Fibroblast of skin of right biceps (primary cell): ENCODE data around the gene AKT1S1.

Experiments
- DNase-seq: peaks from one replicate; pipeline ENCODE4 v3.0.0-alpha.2; 2013

The AKT1S1 gene

GRCh38 chr19:49852631-49853126, 24.5 kb downstream of the AKT1S1 start:
- no peak for DNase-seq

- peak; percentile 58 for DNase-seq
Observed at GRCh38 chr19:49851456-49852259, 25.5 kb downstream of the AKT1S1 start.

DNA sequence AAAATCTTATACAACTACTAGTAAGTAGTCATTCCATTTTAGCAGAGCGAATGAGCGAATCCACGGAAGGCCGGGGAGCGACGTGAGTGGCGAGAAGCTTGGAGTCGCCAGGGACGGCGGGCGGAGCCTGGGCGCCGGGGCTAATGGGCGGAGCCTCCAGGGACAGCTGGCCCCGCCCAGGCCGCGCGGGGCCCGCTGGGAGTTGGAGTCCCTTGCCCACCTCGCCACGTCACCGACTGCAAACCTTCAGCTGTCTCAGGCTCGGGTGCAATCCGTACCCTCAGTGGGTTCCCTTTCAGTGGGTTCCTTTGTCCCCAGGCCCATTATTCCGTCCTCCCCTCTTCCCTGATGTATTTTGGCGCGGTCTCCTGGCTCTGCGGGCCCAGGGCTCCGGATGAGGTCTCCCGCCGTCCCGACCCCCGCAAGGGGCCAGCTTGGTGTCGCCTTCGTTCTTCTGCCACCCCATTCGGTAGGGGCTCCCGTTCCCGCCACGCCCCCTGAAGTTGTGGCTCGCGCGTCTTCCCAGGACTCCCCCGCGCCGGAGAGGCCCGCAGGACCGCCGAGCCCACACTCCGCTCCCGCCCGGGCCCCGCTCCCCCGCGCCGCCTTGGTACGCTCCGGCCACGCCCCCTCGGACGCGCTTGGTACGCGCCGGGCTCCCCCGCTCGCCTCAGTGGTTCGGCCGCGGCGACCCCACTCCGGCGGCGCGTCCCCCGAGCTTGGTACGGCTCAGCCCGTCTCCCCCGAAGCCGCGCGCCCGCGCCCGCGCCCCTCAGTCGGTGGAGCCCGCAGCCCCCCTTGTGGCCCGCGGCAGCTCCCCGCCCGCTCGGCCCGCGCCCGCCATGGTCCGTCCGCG, 26.4 kb downstream of the AKT1S1 start, which contains the start of gene PTOV1:
Gene PTOV1, plus strand, starts transcription at position 673 of the 856 bp plus-strand sequence.
- peak; percentile 93 for DNase-seq

DNA sequence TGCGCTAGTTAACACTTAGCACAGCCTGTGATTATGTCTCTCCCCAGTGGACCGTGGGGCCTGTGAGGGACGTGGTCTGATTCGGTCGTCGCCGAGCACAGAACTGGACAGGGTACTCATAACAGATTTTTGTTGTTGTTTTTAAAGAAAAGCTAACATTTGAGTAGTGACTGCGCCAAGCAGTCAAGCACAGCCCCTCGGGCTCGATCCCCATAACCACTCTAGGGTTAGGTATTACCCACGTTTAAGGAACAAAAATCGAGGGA, 27.0 kb downstream of the AKT1S1 start:
- DNase-seq, result no peak

DNA sequence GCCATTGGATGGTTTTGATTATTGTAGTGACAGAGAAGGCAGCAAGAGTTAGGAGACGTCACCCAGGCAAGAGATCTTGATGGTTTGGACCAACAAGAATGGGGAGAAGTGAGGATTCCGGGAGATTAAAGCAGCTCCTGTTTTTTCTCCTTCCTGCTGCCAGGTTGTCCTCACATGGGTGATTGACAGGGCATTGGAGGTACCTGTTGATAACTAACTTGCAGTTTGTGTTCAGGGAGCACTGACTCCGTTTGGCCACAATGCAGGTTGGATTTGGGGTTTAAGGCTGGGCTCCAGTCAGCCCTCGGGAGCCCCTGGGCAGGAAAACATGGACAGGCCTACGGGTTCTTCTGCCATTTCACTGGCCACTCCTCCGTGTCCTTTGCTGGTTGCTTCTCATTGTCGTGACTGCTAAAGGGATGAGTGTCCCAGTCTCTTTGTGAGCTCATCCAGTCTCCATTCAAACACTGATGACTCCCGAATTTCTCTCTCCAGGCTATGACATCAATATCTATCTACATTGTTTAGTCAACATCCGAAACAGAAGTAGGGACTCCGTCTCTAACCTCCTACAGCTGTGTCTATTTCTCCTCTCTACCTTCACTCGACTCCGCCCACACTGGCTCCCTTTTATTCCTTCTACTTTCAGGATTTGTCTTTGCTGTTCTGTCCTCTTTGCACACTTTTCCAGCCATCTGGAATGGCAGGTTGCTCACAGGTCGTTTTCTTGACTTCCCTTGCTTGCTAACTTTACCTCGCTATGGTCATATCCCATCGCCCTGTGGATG, 27.5 kb downstream of the AKT1S1 start:
- no peak for DNase-seq

DNA sequence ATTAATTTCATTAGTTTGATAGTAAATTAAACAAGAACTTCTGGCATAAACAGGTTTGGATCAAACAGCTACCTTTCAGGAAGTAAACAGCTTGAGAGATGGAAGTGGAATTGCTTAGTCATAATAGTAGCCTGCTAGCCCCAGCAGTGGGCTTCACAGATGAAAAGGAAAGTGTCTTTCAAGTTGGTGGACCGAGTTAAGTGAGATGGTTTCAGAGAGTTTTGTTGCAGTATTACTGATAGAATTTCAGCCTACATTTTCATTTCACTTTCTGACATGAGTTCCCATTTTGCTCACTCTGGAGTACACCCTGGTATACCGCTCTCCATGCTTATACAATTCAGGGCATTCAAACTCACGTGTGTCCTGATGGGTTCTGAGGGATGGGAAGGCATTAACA, 28.2 kb downstream of the AKT1S1 start:
- DNase-seq, result no peak

DNA sequence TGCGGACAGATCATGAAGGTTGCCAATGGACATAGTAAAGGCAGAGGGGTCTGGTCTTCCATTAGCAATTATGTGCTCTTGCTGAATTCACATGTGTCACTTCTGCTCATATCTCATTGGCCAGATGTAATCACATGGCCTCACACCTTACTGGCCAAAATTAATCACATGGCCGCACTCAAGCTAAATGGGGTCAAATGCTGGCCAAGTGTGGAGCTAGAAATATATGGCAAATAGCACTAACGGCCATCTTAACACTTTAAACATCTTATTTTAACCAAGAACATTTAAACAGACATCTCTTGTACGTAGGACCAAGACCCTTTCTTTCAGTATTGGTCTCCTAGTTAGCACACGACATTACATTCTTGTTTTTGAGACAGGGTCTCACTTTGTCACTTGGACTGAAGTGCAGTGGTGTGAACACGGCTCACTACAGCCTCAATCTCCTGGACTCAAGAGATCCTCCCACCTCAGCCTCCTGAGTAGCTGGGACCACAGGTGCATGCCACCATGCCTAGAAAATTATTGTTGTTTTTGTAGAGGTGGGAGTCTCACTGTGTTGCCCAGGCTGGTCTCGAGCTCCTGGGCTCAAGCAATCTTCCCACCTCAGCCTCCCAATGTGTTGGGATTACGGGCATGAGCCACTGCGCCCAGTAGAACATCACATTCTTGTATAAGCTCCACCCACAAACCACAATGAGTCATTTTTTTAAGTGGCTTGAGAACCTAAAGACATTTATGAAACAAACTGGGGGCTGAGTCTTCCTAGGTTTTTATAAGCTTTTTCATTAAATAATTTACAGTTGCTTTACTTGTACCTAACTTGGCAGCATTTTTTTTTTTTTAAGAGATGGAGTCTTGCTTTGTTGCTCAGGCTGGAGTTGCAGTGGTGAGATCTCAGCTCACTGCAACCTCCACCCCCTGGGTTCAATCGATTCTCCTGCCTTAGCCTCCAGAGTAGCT, 29.1 kb downstream of the AKT1S1 start:
- DNase-seq, result peak; percentile 88

DNA sequence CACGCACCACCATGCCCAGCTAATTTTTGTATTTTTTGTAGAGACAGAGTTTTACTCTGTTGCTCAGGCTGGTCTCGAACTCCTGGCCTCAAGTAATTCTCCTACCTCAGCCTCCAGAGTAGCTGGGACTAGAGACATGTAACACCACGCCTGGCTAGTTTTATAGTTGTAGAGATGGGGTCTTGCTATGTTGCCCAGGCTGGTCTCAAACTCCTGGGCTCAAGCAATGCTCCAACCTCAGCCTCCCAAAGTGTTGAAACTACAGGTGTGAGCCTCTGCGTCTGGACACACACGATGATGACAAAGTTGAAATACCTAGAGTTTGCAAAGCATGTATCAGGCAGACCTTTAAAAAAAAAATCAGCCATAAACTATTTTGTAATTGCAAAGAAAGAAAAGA, 30.7 kb downstream of the AKT1S1 start:
- DNase-seq, result no peak

DNA sequence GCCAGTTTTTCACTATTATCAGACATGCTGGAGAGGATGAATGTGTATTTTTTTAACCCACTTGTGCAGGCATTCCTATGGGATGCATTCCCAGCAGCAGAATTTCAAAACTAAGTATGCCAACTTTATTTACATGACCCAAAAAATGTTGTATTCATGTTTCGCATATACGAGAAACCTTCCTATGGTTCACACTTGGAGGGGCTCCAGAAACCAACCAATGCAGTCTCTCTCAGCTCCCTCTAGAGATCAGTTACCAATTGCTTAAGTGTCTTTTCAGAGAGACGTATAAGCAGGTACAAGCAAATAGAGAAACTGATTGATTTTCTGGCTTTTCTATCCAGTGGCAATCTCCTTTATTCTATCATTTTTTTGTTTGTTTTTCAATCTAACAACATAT, 31.7 kb downstream of the AKT1S1 start:
- no peak for DNase-seq

DNA sequence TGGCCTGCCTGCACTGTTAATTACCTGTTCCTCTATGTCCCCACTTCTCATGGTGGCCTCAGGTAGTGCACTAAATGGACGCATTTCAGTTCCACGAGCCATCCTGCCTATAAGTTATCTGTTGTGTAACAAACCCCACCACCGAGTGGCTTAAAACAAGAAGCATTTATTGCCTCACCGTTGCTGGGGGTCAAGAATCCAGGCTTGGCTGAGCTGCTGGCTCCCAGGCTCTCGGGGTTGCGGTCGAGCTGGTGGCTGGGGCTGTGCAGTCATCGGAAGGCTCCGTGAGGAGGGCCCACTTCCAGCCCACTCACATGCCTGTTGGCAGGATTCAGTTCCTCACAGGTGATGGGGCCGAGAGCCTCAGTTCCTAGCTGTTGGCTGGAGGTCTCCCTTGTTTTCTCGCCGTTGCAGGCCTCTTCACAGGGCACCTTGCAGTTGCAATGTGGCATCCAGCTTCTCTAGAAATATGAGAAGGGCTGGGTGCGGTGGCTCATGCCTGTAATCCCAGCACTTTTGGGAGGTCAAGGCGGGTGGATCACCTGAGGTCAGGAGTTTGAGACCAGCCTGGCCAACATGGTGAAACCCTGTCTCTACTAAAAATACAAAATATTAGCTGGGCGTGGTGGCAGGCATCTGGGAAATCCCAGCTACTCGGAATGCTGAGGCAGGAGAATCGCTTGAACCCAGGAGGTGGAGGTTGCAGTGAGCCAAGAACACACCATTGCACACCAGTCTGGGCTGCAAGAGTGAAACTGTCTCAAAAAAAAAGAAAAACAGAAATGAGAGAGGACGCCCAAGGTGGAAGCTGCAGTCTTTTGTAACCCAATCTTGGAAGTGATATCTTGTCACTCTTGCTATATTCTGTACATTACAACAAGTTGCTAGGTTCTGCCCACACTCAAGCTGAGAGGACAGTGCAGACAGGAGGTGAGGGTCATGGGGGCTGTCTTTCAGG, 32.7 kb downstream of the AKT1S1 start:
- no peak for DNase-seq

DNA sequence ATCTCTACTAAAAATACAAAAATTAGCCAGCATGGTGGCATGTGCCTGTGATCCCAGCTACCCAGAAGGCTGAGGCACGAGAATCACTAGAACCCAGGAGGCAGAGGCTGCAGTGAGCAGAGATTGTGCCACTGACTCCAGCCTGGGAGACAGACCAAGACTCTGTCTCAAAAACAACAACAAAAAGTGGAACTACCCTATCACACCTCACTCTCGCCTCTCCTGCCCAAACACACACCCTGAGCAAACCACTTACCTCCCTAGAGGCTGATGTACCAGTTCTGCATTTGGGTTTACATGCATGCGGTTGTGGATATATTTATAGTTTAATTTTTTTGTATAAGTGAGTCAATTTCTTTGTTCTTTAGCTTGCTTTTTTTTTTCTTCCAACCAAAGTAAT, 33.9 kb downstream of the AKT1S1 start:
- DNase-seq, result no peak

- DNase-seq, result no peak
Observed at GRCh38 chr19:49840736-49841249, 36.4 kb downstream of the AKT1S1 start.

DNA sequence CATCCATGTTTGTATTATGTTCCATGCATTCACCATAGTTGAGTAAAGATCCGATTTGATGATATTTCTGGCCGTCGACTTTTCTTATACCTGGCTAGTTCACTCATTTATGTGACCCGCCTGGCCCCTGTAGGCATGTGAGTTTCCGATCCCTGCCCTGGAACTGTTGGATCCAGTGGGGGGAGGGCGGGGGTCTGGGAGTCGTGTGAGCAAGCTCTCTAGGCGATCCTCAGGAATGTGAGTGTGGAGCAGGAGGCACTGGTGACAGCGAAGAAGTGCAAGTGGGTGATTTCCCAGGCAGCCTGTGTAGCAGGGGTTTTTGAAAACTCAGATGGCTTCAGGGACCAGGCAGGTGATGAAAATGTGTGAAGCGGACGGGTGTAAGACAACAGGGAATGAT, 36.8 kb downstream of the AKT1S1 start:
- no peak for DNase-seq

- no peak for DNase-seq
Observed at GRCh38 chr19:49839713-49840112, 37.4 kb downstream of the AKT1S1 start.

GRCh38 chr19:49838885-49839588, 38.1 kb downstream of the AKT1S1 start:
- no peak for DNase-seq

GRCh38 chr19:49837425-49837824, 39.7 kb downstream of the AKT1S1 start:
- no peak for DNase-seq

GRCh38 chr19:49837009-49837310, 40.2 kb downstream of the AKT1S1 start:
- no peak for DNase-seq

GRCh38 chr19:49836176-49837008, 40.8 kb downstream of the AKT1S1 start:
- DNase-seq, result no peak

- DNase-seq, result no peak
Observed at GRCh38 chr19:49835562-49835961, 41.6 kb downstream of the AKT1S1 start.
